Lower leg skin (tissue), 4 donors: ENCODE data around the gene RAVER1. TPM values are rescaled to one million over a fixed set of nuclear protein-coding genes. Genes with fewer than 3 reads are reported as not detected.
A peak's percentile ranks its signal among the peaks of the same experiment; 100 is the strongest.

Experiments used
- DNase-seq, 2 donors: peaks; one replicate each; pipeline ENCODE4 v3.0.0-alpha.2; 2019; ENCODE audit warnings: low spot score in 2 of 2
- H3K4me3 ChIP-seq: fragments of 200-600 bp; sonication (generic); 2 replicates; pipeline ENCODE4 v1.5.1; 2017; ENCODE audit warnings: mild to moderate bottlenecking, low read depth; ENCODE audit not compliant: poor library complexity, severe bottlenecking
- CTCF ChIP-seq, 3 donors: fragments of 450-650 bp; IDR thresholded peaks; one replicate each; pipeline ENCODE4 v1.5.1; 2016; ENCODE audit warnings: antibody characterized with exemption in 3 of 3, mild to moderate bottlenecking in 3 of 3, moderate library complexity in 2 of 3
- POLR2A ChIP-seq, 2 donors: fragments of 450-650 bp; IDR thresholded peaks; one replicate each; pipeline ENCODE4 v1.6.1; 2016 to 2017; ENCODE audit warnings: antibody characterized with exemption in 2 of 2, mild to moderate bottlenecking in 1 of 2, moderate library complexity in 1 of 2
- WGBS, 2 donors: methylation state at CpG; one replicate each; pipeline ENCODE4 v1.1.5; 2018; 5-methylcytosine and 5-hydroxymethylcytosine counted together
- intact Hi-C: fragments of 100-400 bp; cut with DNase I; formaldehyde crosslinking; loops from one replicate; pipeline ENCODE4 v1.15.0; 2023; ENCODE audit warnings: low total_unique reads
- total RNA-seq, 4 donors: library from RNA; depleted of rRNA; stranded (reverse); fragments of >200 nt; gene quantifications; one replicate each; pipeline ENCODE4 v1.1.0, GENCODE V29; 2016

Gene RAVER1
- total RNA-seq, 4 donors from 2014 or later = 14.2 to 22.5 (median 19.2) TPM

GRCh38 chr19:10317857-10318462 lies 15.4 kb downstream of the RAVER1 start:
- TF ChIP-seq POLR2A (IDR thresholded peaks at IDR 0.05) = no peak
- no peak for TF ChIP-seq CTCF (IDR thresholded peaks at IDR 0.05)
- WGBS, 2 donors = 94 to 95% methylated on average over 15 of the region's 15 CpGs
- DNase-seq = no peak
- intact Hi-C loops = no loop called here
- H3K4me3 ChIP-seq = no peak overlapping the region

GRCh38 chr19:10317045-10317856 lies 16.1 kb downstream of the RAVER1 start:
- H3K4me3 ChIP-seq = no peak overlapping the region
- 80 to 82% methylated on average over 26 of the region's 29 CpGs for WGBS, 2 donors
- intact Hi-C loops = no loop called here
- no peak for DNase-seq
- TF ChIP-seq CTCF (IDR thresholded peaks at IDR 0.05) (no peak), POLR2A (IDR thresholded peaks at IDR 0.05) (no peak)

- WGBS, 2 donors = 54 to 60% methylated on average over 19 of the region's 19 CpGs
- intact Hi-C loops = no loop called here
- no peak for DNase-seq
- TF ChIP-seq POLR2A (IDR thresholded peaks at IDR 0.05) (no peak), CTCF (IDR thresholded peaks at IDR 0.05) (no peak)
- H3K4me3 ChIP-seq = no peak overlapping the region
Observed at GRCh38 chr19:10316229-10317044, 16.9 kb downstream of the RAVER1 start.

- peak; percentile 80 to 98 for DNase-seq
- intact Hi-C loops = no loop called here
- H3K4me3 ChIP-seq = peak within 1 kb of the TSS; percentile 49
- TF ChIP-seq CTCF (IDR thresholded peaks at IDR 0.05) (no peak), POLR2A (IDR thresholded peaks at IDR 0.05) (no peak)
- WGBS, 2 donors = 1% methylated on average over 40 to 51 of the region's 55 CpGs
Observed at GRCh38 chr19:10315335-10316214, 17.8 kb downstream of the RAVER1 start, which contains the start of gene FDX2. FDX2 (minus strand) TSS chr19:10316015; CDS start chr19:10315996, 19 bp downstream.

- no peak within 1 kb of the TSS for H3K4me3 ChIP-seq
- TF ChIP-seq POLR2A (IDR thresholded peaks at IDR 0.05) (no peak), CTCF (IDR thresholded peaks at IDR 0.05) (no peak)
- WGBS, 2 donors = 91 to 94% methylated on average over 20 to 24 of the region's 24 CpGs
- intact Hi-C loops = no loop called here
- DNase-seq = no peak
Observed at GRCh38 chr19:10309423-10309822, 23.9 kb downstream of the RAVER1 start, which contains the start of gene ZGLP1. ZGLP1 (minus strand) TSS chr19:10309815.
